Measurements from ENCODE around the gene EXOG. TPM values are rescaled to one million over a fixed set of nuclear protein-coding genes. Genes with fewer than 3 reads are reported as not detected.

The EXOG gene
- polyA plus RNA-seq, 1 donor from 2014 or later, result 45.6 TPM

DNA sequence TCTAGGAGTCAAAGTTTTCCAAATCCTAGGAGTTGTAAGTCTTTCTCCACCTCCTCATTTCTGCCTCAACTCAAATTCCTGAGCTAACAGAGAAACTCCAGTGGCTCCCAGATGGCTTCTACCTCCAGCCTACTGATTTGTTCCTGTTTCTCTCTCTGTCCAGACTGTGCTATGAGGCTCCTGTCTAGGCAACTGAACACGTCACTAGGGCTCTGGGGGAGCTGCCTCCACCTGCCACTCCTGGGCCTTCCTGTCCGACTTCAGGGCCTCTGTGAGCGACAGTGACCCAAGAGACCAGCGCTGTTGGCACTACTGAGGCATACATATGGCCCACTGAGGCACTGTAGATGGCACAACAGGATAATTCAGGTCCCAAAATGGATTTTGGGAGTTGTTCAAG lies 71.4 kb downstream of the EXOG start:
- Histone ChIP-seq H2AFZ (ENCODE audit: low read depth, low read length) (no peak overlapping the region), H4K20me1 (ENCODE audit: insufficient read depth) (no peaks in the 10 kb centered on the region), H3K27ac (ENCODE audit: low read length) (no peak overlapping the region), H3K27me3 (ENCODE audit: insufficient read depth, low read depth, low read length) (no peaks in the 10 kb centered on the region), H3K4me3 (ENCODE audit: low read length) (no peak overlapping the region), H3K4me2 (ENCODE audit: low read length) (no peak overlapping the region), H3K9me2 (ENCODE audit: insufficient read depth, low read length) (no peaks in the 10 kb centered on the region), H3F3A (ENCODE audit: insufficient read depth, low read length, poor library complexity, severe bottlenecking) (no peaks in the 10 kb centered on the region), H3K9ac (ENCODE audit: low read length) (no peak overlapping the region), H3K9me3 (ENCODE audit: low read length) (no peaks in the 10 kb centered on the region), H3K79me2 (replicated peaks; ENCODE audit: insufficient read depth, low read length) (no peaks in the 10 kb centered on the region), H3K36me3 (ENCODE audit: insufficient read depth, low read length) (no peaks in the 10 kb centered on the region)
- no peak for TF ChIP-seq EZH2 (IDR thresholded peaks at IDR 0.05; ENCODE audit: borderline replicate concordance, insufficient read depth, low read length, poor library complexity, severe bottlenecking)
- no peak for TF ChIP-seq MXI1 (conservative IDR thresholded peaks at IDR 0.05; ENCODE audit: poor library complexity, severe bottlenecking)
- no peak for TF ChIP-seq REST (IDR thresholded peaks at IDR 0.05; ENCODE audit: borderline replicate concordance)
- TF ChIP-seq, protein P1, sequence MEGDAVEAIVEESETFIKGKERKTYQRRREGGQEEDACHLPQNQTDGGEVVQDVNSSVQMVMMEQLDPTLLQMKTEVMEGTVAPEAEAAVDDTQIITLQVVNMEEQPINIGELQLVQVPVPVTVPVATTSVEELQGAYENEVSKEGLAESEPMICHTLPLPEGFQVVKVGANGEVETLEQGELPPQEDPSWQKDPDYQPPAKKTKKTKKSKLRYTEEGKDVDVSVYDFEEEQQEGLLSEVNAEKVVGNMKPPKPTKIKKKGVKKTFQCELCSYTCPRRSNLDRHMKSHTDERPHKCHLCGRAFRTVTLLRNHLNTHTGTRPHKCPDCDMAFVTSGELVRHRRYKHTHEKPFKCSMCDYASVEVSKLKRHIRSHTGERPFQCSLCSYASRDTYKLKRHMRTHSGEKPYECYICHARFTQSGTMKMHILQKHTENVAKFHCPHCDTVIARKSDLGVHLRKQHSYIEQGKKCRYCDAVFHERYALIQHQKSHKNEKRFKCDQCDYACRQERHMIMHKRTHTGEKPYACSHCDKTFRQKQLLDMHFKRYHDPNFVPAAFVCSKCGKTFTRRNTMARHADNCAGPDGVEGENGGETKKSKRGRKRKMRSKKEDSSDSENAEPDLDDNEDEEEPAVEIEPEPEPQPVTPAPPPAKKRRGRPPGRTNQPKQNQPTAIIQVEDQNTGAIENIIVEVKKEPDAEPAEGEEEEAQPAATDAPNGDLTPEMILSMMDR (IDR thresholded peaks at IDR 0.05; ENCODE audit: poor library complexity, severe bottlenecking), result no peak
- TF ChIP-seq SMC3 (conservative IDR thresholded peaks at IDR 0.05; ENCODE audit: poor library complexity), result no peak
- no peak for TF ChIP-seq EP300 (conservative IDR thresholded peaks at IDR 0.05; ENCODE audit: poor library complexity, severe bottlenecking)
- no peak for TF ChIP-seq POLR2AphosphoS5 (IDR thresholded peaks at IDR 0.05)
- TF ChIP-seq RAD21 (conservative IDR thresholded peaks at IDR 0.05), result no peak
- TF ChIP-seq TAF1 (IDR thresholded peaks at IDR 0.05; ENCODE audit: low read depth), result no peak

DNA sequence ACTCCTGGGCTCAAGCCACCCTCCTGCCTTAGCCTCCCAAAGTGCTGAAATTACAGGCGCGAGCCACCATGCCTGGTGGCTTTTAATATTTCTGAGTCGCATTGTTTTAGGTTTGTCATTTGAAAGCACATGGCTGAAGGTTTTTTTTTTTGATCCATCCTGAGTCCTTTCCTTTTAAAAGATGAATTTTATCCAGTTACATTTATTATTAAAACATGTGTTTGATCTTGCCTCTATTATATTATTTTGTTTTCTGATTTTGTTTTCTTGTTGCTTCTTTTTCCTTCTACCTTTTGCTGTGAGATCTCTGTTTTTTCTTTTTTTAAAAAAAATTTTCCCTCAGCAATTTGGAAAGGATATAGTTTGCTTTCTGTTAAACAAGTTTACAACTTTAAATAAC lies 77.0 kb downstream of the EXOG start:
- TF ChIP-seq RAD21 (conservative IDR thresholded peaks at IDR 0.05) (no peak), EP300 (conservative IDR thresholded peaks at IDR 0.05; ENCODE audit: poor library complexity, severe bottlenecking) (no peak), MXI1 (conservative IDR thresholded peaks at IDR 0.05; ENCODE audit: poor library complexity, severe bottlenecking) (no peak), REST (IDR thresholded peaks at IDR 0.05; ENCODE audit: borderline replicate concordance) (no peak)

More for the DNA sequence above, 77.0 kb downstream of the EXOG start:
- H3K9me3 ChIP-seq (ENCODE audit: low read length), result no peaks in the 10 kb centered on the region
- no peak overlapping the region for H3K9ac ChIP-seq (ENCODE audit: low read length)
- H3K9me2 ChIP-seq (ENCODE audit: insufficient read depth, low read length), result no peaks in the 10 kb centered on the region
- H3K36me3 ChIP-seq (ENCODE audit: insufficient read depth, low read length), result no peaks in the 10 kb centered on the region
- no peaks in the 10 kb centered on the region for H4K20me1 ChIP-seq (ENCODE audit: insufficient read depth)
- H3F3A ChIP-seq (ENCODE audit: insufficient read depth, low read length, poor library complexity, severe bottlenecking), result no peaks in the 10 kb centered on the region
- H3K27me3 ChIP-seq (ENCODE audit: insufficient read depth, low read depth, low read length), result no peaks in the 10 kb centered on the region
- H3K27ac ChIP-seq (ENCODE audit: low read length), result no peak overlapping the region
- H3K79me2 ChIP-seq (replicated peaks; ENCODE audit: insufficient read depth, low read length), result no peaks in the 10 kb centered on the region
- H2AFZ ChIP-seq (ENCODE audit: low read depth, low read length), result no peak overlapping the region
- H3K4me3 ChIP-seq (ENCODE audit: low read length), result no peak overlapping the region
- no peak overlapping the region for H3K4me2 ChIP-seq (ENCODE audit: low read length)
